K562 (cell line): ENCODE measurements around the gene EMX1. TPM values are rescaled to one million over a fixed set of nuclear protein-coding genes. Genes with fewer than 3 reads are reported as not detected.

Source experiments
- CUX1 ChIP-seq: fragments of 200-800 bp; sonication (Bioruptor generic); IDR thresholded peaks from 2 replicates; pipeline ENCODE4 v1.6.1; 2016; ENCODE audit warnings: missing genetic modification characterization, missing compliant biosample characterization
- CXXC5 ChIP-seq: fragments of 250-450 bp; sonication (Bioruptor Pico); IDR thresholded peaks from 2 replicates; pipeline ENCODE4 v1.8.0; 2022; ENCODE audit warnings: inconsistent platforms, mild to moderate bottlenecking, moderate library complexity
- FIP1L1 ChIP-seq: fragments of 200-400 bp; formaldehyde crosslinking; IDR thresholded peaks from 2 replicates; pipeline ENCODE4 v1.6.1; 2018; ENCODE audit warnings: mild to moderate bottlenecking, low read depth, low read length; ENCODE audit not compliant: poor library complexity, severe bottlenecking
- FUS ChIP-seq: fragments of 200-400 bp; formaldehyde crosslinking; optimal IDR thresholded peaks from 2 replicates; pipeline ENCODE3; 2017; ENCODE audit warnings: low read depth, low read length
- GABPA ChIP-seq: fragments of 200-800 bp; sonication (Bioruptor generic); conservative IDR thresholded peaks from 2 replicates; pipeline ENCODE4 v1.6.1; 2016; ENCODE audit warnings: low read depth, missing genetic modification characterization, missing compliant biosample characterization
- GTF2A2 ChIP-seq: IDR thresholded peaks from 2 replicates; pipeline ENCODE4 v1.6.1; 2016; ENCODE audit warnings: mild to moderate bottlenecking, missing genetic modification characterization, missing compliant biosample characterization
- HMGN3 ChIP-seq: IDR thresholded peaks from 2 replicates; pipeline ENCODE4 v1.6.1; 2011; ENCODE audit warnings: borderline replicate concordance, low read depth, mild to moderate bottlenecking, mixed read lengths, low read length; ENCODE audit not compliant: insufficient read length; ENCODE audit errors: extremely low read depth
- HNRNPL ChIP-seq: fragments of 200-400 bp; formaldehyde crosslinking; IDR thresholded peaks from 2 replicates; pipeline ENCODE4 v1.6.1; 2017; ENCODE audit warnings: low read depth, mild to moderate bottlenecking, low read length
- ILK ChIP-seq: fragments of 450-650 bp; IDR thresholded peaks from 2 replicates; pipeline ENCODE4 v1.6.1; 2016; ENCODE audit warnings: missing genetic modification characterization, low read depth, mild to moderate bottlenecking, missing compliant biosample characterization, moderate library complexity, borderline replicate concordance
- KLF13 ChIP-seq: fragments of 450-650 bp; IDR thresholded peaks from 2 replicates; pipeline ENCODE4 v1.6.1; 2016; ENCODE audit warnings: missing genetic modification characterization, low read depth, mild to moderate bottlenecking, missing compliant biosample characterization, moderate library complexity, borderline replicate concordance
- MECOM ChIP-seq: fragments of 250-450 bp; sonication (Bioruptor Pico); IDR thresholded peaks from 2 replicates; pipeline ENCODE4 v1.8.0; 2022; ENCODE audit warnings: inconsistent platforms
- NFIC ChIP-seq: fragments of 450-650 bp; IDR thresholded peaks from 2 replicates; pipeline ENCODE4 v1.6.1; 2017; ENCODE audit warnings: mild to moderate bottlenecking, inconsistent platforms
- PHF8 ChIP-seq: fragments of 200-600 bp; sonication (generic); IDR thresholded peaks from 2 replicates; pipeline ENCODE4 v1.6.1; 2012; ENCODE audit warnings: mixed run types, mild to moderate bottlenecking, inconsistent platforms, low read length, moderate library complexity, borderline replicate concordance
- POLR2A ChIP-seq: fragments of 450-650 bp; conservative IDR thresholded peaks from 2 replicates; pipeline ENCODE4 v1.6.1; 2016
- POLR2G ChIP-seq: fragments of 200-400 bp; formaldehyde crosslinking; IDR thresholded peaks from 2 replicates; pipeline ENCODE4 v1.6.1; 2017; ENCODE audit warnings: low read depth, mild to moderate bottlenecking, antibody characterized with exemption, low read length, moderate library complexity
- PRMT5 ChIP-seq: sonication (generic); formaldehyde crosslinking; IDR thresholded peaks from 2 replicates; pipeline ENCODE4 v1.5.0; 2020; ENCODE audit warnings: missing genetic modification reagents
- RB1 ChIP-seq: fragments of 450-650 bp; IDR thresholded peaks from 2 replicates; pipeline ENCODE4 v1.6.1; 2017; ENCODE audit warnings: low read depth, mild to moderate bottlenecking
- RBFOX2 ChIP-seq: fragments of 200-400 bp; formaldehyde crosslinking; IDR thresholded peaks from 2 replicates; pipeline ENCODE4 v1.6.1; 2017; ENCODE audit warnings: low read depth, mild to moderate bottlenecking, low read length, moderate library complexity
- RFX1 ChIP-seq: fragments of 450-650 bp; IDR thresholded peaks from 2 replicates; pipeline ENCODE4 v1.6.1; 2016; ENCODE audit warnings: mild to moderate bottlenecking, moderate library complexity
- TBP ChIP-seq: optimal IDR thresholded peaks from 2 replicates; pipeline ENCODE3; 2011; ENCODE audit warnings: low read depth, low read length, improper control_type of control experiment
- TCF3 ChIP-seq: sonication (generic); formaldehyde crosslinking; IDR thresholded peaks from 2 replicates; pipeline ENCODE4 v1.4.0; 2020; ENCODE audit warnings: mild to moderate bottlenecking, missing genetic modification reagents
- ZBTB7A ChIP-seq: IDR thresholded peaks from 2 replicates; pipeline ENCODE4 v1.6.1; 2011; ENCODE audit warnings: low read depth, mild to moderate bottlenecking, low read length, moderate library complexity, borderline replicate concordance; ENCODE audit not compliant: control insufficient read depth
- ZNF134 ChIP-seq: fragments of 250-450 bp; sonication (Bioruptor Pico); conservative IDR thresholded peaks from 2 replicates; pipeline ENCODE4 v1.4.0; 2020
- polyA plus RNA-seq, 8 experiments: library from polyadenylated mRNA; depleted of rRNA in 4 of 8; stranded (reverse) in 5 of 8; unstranded in 3 of 8; fragments of >200 nt; fragmentation: Nextera tagmentation in 2 of 8; fragmentation: Illumina TruSeq in 1 of 8; extraction: Ambion mirVana in 2 of 8; extraction: Trizol in 1 of 8; gene quantifications; 2 replicates each; pipeline versions ENCODE4 v1.2.1 to v1.2.3, GENCODE V29; 2011 to 2014; ENCODE audit warnings: inconsistent platforms in 1 of 8, missing spikeins in 1 of 8
- total RNA-seq, 7 experiments: library from RNA; depleted of rRNA in 6 of 7; stranded (reverse); fragments of >200 nt in 6 of 7; fragmentation: Illumina TruSeq in 2 of 7; extraction: Trizol in 2 of 7; gene quantifications; 2 replicates each; pipeline versions ENCODE4 v1.2.1 to v1.2.3, GENCODE V29; 2011 to 2021; ENCODE audit warnings: low replicate concordance in 1 of 7
- TF ChIP-seq, protein P1 (sequence below): sonication (generic); formaldehyde crosslinking; IDR thresholded peaks from 2 replicates; pipeline ENCODE4 v1.8.0; 2022; ENCODE audit warnings: missing genetic modification reagents, mild to moderate bottlenecking, moderate library complexity, borderline replicate concordance

The EMX1 gene
- total and polyA plus RNA-seq, 9 of the 15 experiments (the other 6 are each of a cell fraction or from before 2014, with no cell fraction given) = 0.10 to 0.32 (median 0.21) TPM; not detected in 6

DNA sequence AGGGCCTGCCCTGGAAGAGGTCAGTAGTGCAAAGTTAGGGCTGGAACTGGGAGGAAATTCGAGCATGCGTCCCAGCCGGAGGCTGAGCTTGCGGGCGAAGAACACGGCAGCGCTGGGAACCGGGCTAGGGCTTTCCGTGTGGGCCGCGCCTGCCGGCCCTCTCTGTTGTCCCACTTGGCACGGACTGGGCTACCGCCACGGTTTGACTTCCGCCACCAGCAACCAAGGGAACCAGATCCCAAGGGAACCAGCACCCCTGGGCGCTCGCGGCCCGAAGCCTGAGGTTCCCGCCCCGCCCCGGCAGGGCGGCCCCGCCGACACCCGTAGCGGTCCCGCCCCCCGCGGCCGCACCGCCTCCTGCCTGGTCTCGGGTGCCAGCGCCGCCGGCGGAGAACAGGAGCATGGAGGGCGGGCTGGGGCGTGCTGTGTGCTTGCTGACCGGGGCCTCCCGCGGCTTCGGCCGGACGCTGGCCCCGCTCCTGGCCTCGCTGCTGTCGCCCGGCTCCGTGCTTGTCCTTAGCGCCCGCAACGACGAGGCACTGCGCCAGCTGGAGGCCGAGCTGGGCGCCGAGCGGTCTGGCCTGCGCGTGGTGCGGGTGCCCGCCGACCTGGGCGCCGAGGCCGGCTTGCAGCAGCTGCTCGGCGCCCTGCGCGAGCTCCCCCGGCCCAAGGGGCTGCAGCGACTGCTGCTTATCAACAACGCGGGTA, 30.1 kb upstream of the EMX1 start, which contains the start of gene SPR (continued):
- TF ChIP-seq GABPA (peak; percentile 51; the same call in 1 of the 2 replicates), FUS (peak; percentile 51), TBP (peak; percentile 31), NFIC (no peak), ZNF134 (CRISPR knock-in tag) (no peak), CXXC5 (CRISPR knock-in tag) (peak; percentile 58), FIP1L1 (no peak), HNRNPL (peak; percentile 84; the same call in 1 of the 2 replicates), RB1 (peak; percentile 75), PHF8 (peak; percentile 79; the same call in 1 of the 2 replicates), PRMT5 (CRISPR knock-in tag) (no peak), GTF2A2 (tag) (0 out of 2 replicates have a peak, but pooled peaks have one; percentile 31), HMGN3 (peak; percentile 69), TCF3 (CRISPR knock-in tag) (no peak), RBFOX2 (peak; percentile 69), CUX1 (no peak), ILK (tag) (no peak), ZBTB7A (peak; percentile 45; the same call in 1 of the 2 replicates), POLR2A (peak; percentile 57; the same call in 1 of the 2 replicates), MECOM (CRISPR knock-in tag) (no peak), RFX1 (no peak), POLR2G (peak; percentile 81), KLF13 (tag) (peak; percentile 44; the same call in 1 of the 2 replicates)
- TF ChIP-seq, protein P1, sequence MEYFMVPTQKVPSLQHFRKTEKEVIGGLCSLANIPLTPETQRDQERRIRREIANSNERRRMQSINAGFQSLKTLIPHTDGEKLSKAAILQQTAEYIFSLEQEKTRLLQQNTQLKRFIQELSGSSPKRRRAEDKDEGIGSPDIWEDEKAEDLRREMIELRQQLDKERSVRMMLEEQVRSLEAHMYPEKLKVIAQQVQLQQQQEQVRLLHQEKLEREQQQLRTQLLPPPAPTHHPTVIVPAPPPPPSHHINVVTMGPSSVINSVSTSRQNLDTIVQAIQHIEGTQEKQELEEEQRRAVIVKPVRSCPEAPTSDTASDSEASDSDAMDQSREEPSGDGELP (CRISPR knock-in tag) = no peak
